NT2/D1 (cell line): ENCODE measurements around the gene NUDCD3.

Source experiments
- SUZ12 ChIP-seq: IDR thresholded peaks from 2 replicates; pipeline ENCODE4 v1.6.1; 2011; ENCODE audit not compliant: insufficient read length, insufficient read depth; ENCODE audit errors: extremely low read depth
- YY1 ChIP-seq: IDR thresholded peaks from 2 replicates; pipeline ENCODE4 v1.6.1; 2011; ENCODE audit not compliant: insufficient read length, insufficient read depth
- ZNF274 ChIP-seq: IDR thresholded peaks from 2 replicates; pipeline ENCODE4 v1.6.1; 2011; ENCODE audit warnings: mild to moderate bottlenecking, low read depth, low read length

DNA sequence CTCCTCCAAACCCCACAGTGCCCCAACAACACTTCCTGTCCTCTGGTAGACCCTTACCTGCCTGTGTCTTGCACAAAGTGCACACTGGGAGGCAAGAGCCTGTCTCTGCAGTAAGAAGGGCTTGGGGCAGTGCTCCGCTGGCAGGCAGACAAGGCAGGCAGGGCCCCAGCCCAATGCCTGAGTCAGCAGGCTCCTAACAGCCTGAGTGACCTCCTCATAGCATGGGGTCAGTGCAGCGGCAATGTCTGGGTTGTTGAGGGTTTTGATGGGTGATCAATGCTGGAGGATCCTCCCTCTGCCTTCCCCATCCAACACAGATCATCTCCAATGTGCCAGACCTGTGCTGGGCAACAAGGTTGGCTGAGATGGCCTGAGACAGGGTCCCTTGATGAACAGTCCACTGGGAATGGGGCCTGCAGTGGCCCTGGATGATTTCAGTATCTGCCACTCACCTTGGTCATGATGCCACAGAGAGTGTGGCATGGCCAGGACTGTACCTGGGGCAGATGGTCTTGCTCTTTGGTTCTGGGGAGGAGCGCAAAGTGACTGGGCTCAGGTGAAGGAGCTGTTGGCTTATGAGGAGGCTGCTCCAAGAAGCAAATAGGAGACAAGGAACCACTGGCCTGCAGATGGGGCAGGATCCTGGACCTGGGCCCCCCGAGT is 109.5 kb downstream of the NUDCD3 start:
- TF ChIP-seq ZNF274 (no peak), SUZ12 (no peak), YY1 (no peak)
